SU-DHL-6 (cell line): ENCODE measurements around the gene SPSB2.

Source experiments
- H2AFZ ChIP-seq: fragments of 200-600 bp; sonication (generic); 2 replicates; pipeline ENCODE4 v1.6.1; 2014; ENCODE audit warnings: low read depth, mild to moderate bottlenecking, moderate library complexity, mixed read lengths, antibody characterized with exemption, low read length; ENCODE audit not compliant: severe bottlenecking
- H3F3A ChIP-seq: fragments of 200-600 bp; shearing (Covaris generic); 2 replicates; pipeline ENCODE4 v1.6.0; 2016; ENCODE audit warnings: antibody characterized with exemption, mild to moderate bottlenecking; ENCODE audit not compliant: insufficient read depth
- H3K27ac ChIP-seq: fragments of 200-600 bp; sonication (generic); 2 replicates; pipeline ENCODE4 v1.5.1; 2016; ENCODE audit warnings: low read depth, mild to moderate bottlenecking, low read length, moderate library complexity, mixed read lengths
- H3K27me3 ChIP-seq: fragments of 200-600 bp; sonication (generic), shearing (Covaris generic); 2 replicates; pipeline ENCODE4 v1.6.0; 2014; ENCODE audit warnings: mild to moderate bottlenecking, low read length
- H3K36me3 ChIP-seq: fragments of 200-600 bp; sonication (generic); 2 replicates; pipeline ENCODE4 v1.6.1; 2014; ENCODE audit warnings: mild to moderate bottlenecking, low read length, mixed read lengths
- H3K4me2 ChIP-seq: fragments of 300-600, 200-600 bp; shearing (Covaris generic), sonication (generic); 2 replicates; pipeline ENCODE4 v1.6.0; 2014; ENCODE audit warnings: low read length, low read depth, mild to moderate bottlenecking; ENCODE audit not compliant: poor library complexity, severe bottlenecking
- H3K4me3 ChIP-seq: fragments of 200-600 bp; sonication (generic); 2 replicates; pipeline ENCODE4 v1.5.1; 2014; ENCODE audit warnings: antibody characterized with exemption, low read length, mild to moderate bottlenecking, mixed read lengths; ENCODE audit not compliant: insufficient read depth, poor library complexity, severe bottlenecking
- H3K79me2 ChIP-seq: fragments of 200-600 bp; sonication (generic); 2 replicates; pipeline ENCODE4 v1.6.1; 2014; ENCODE audit warnings: mild to moderate bottlenecking, low read length, moderate library complexity; ENCODE audit not compliant: insufficient read depth
- H3K9ac ChIP-seq: fragments of 200-600 bp; sonication (generic); 2 replicates; pipeline ENCODE4 v1.7.0; 2014; ENCODE audit warnings: mild to moderate bottlenecking, low read length
- H3K9me2 ChIP-seq: fragments of 200-600 bp; sonication (generic); replicated peaks from 2 replicates; pipeline ENCODE4 v1.6.1; 2014; ENCODE audit warnings: low read length; ENCODE audit not compliant: insufficient read depth
- H3K9me3 ChIP-seq: fragments of 200-600 bp; sonication (generic); 2 replicates; pipeline ENCODE4 v1.6.1; 2014; ENCODE audit warnings: low read length, mixed read lengths; ENCODE audit not compliant: insufficient read depth
- H4K20me1 ChIP-seq: fragments of 200-600 bp; sonication (generic); 2 replicates; pipeline ENCODE4 v1.6.1; 2014; ENCODE audit warnings: low read depth, mild to moderate bottlenecking, antibody characterized with exemption, low read length, moderate library complexity, mixed read lengths
- EZH2phosphoT487 ChIP-seq: fragments of 200-600 bp; sonication (generic), shearing (Covaris generic); conservative IDR thresholded peaks from 2 replicates; pipeline ENCODE4 v1.6.1; 2018; ENCODE audit warnings: mild to moderate bottlenecking, antibody characterized with exemption, low read length, moderate library complexity, mixed read lengths
- TF ChIP-seq, protein P1 (sequence below): fragments of 200-600 bp; sonication (generic); IDR thresholded peaks from one replicate; pipeline ENCODE4 v1.5.1; 2017; ENCODE audit warnings: antibody characterized with exemption, mild to moderate bottlenecking, low read length, moderate library complexity; ENCODE audit not compliant: insufficient read depth, poor library complexity, severe bottlenecking

SPSB2 gene

DNA sequence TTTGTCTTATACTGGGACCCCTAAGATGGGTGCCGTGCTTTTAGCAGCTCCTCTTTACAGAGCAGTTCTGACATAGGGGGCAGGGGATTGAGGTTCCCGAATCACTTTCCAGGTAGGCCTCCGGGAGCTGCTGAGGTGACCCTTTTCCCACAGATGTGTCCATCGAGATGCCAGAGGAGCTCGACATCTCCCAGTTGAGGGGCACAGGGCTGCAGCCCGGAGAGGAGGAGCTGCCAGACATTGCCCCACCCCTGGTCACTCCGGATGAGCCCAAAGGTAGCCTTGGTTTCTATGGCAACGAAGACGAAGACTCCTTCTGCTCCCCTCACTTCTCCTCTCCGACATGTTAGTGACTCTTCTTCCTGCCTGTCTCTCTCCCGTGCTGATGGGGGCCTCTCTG is 10.1 kb downstream of the SPSB2 start:
- Histone ChIP-seq H3K9me2 (no peaks in the 10 kb centered on the region), H3K9ac (no peak overlapping the region), H4K20me1 (no peaks in the 10 kb centered on the region; the same call in 1 of the 2 replicates), H3K36me3 (no peaks in the 10 kb centered on the region), H2AFZ (no peak overlapping the region), H3K9me3 (no peaks in the 10 kb centered on the region), H3K4me3 (no peak overlapping the region), H3K4me2 (no peak overlapping the region), H3K27ac (no peak overlapping the region), H3F3A (no peaks in the 10 kb centered on the region), H3K79me2 (peaks cover 6% of the 10 kb centered on the region), H3K27me3 (no peaks in the 10 kb centered on the region)
- TF ChIP-seq EZH2phosphoT487: no peak
- TF ChIP-seq, protein P1, sequence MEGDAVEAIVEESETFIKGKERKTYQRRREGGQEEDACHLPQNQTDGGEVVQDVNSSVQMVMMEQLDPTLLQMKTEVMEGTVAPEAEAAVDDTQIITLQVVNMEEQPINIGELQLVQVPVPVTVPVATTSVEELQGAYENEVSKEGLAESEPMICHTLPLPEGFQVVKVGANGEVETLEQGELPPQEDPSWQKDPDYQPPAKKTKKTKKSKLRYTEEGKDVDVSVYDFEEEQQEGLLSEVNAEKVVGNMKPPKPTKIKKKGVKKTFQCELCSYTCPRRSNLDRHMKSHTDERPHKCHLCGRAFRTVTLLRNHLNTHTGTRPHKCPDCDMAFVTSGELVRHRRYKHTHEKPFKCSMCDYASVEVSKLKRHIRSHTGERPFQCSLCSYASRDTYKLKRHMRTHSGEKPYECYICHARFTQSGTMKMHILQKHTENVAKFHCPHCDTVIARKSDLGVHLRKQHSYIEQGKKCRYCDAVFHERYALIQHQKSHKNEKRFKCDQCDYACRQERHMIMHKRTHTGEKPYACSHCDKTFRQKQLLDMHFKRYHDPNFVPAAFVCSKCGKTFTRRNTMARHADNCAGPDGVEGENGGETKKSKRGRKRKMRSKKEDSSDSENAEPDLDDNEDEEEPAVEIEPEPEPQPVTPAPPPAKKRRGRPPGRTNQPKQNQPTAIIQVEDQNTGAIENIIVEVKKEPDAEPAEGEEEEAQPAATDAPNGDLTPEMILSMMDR: no peak

DNA sequence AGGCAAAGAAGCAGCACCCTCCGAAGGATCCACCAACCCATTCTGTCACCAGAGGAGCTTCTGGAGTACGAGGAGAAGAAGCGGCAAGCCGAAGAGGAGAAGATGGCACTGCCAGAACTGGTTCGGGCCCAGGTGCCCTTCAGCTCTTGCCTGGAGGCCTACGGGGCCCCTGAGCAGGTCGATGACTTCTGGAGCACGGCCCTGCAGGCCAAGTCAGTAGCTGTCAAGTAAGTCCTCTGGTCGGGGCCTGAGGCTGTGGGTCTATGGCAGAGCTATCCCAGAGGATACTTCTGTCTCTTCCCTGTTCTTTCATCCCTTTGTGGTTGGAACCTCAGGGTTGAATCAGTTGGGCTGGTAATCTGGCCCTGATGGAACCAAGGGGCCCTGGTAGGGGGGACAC is 11.7 kb downstream of the SPSB2 start:
- no peak overlapping the region for H3K9ac ChIP-seq
- no peaks in the 10 kb centered on the region for H4K20me1 ChIP-seq
- no peak for TF ChIP-seq EZH2phosphoT487
- TF ChIP-seq, protein P1: no peak
- H3K27me3 ChIP-seq: no peaks in the 10 kb centered on the region
- 0 out of 2 replicates have a peak, but pooled peaks cover 5% of the 10 kb centered on the region for H3K36me3 ChIP-seq
- no peaks in the 10 kb centered on the region for H3F3A ChIP-seq
- H3K9me2 ChIP-seq: no peaks in the 10 kb centered on the region
- no peaks in the 10 kb centered on the region for H3K9me3 ChIP-seq
- H3K79me2 ChIP-seq: no peaks in the 10 kb centered on the region
- H2AFZ ChIP-seq: no peak overlapping the region
- H3K27ac ChIP-seq: no peak overlapping the region
- H3K4me2 ChIP-seq: no peak overlapping the region
- no peak overlapping the region for H3K4me3 ChIP-seq

DNA sequence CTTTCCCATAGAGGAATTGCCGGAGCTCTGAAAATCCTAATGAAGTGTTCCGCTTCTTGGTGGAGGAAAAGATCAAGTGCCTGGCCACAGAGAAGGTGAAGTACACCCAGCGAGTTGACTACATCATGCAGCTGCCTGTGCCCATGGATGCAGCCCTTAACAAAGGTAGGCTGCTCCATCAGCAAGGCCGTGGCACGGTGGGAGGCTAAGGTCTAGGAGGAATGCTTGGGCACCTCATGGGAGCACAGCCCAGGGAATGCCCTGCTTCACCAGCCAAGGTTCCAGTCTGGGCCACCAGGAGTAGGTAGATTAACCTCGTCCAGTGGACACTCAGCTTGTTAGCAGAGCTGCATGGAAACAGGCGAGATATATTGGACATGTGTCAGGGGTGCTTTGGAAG is 12.2 kb downstream of the SPSB2 start:
- no peak overlapping the region for H3K4me2 ChIP-seq
- no peak overlapping the region for H2AFZ ChIP-seq
- no peaks in the 10 kb centered on the region for H3K79me2 ChIP-seq
- H3K4me3 ChIP-seq: no peak overlapping the region
- no peak overlapping the region for H3K27ac ChIP-seq
- no peaks in the 10 kb centered on the region for H3F3A ChIP-seq
- TF ChIP-seq EZH2phosphoT487: no peak
- TF ChIP-seq, protein P1: no peak
- no peaks in the 10 kb centered on the region for H4K20me1 ChIP-seq
- 0 out of 2 replicates have a peak, but pooled peaks cover 5% of the 10 kb centered on the region for H3K36me3 ChIP-seq
- H3K9me3 ChIP-seq: no peaks in the 10 kb centered on the region
- no peaks in the 10 kb centered on the region for H3K27me3 ChIP-seq
- H3K9me2 ChIP-seq: no peaks in the 10 kb centered on the region
- H3K9ac ChIP-seq: no peak overlapping the region
